Osteocyte (in vitro differentiated cells): ENCODE measurements around the gene EIF4B. TPM values are rescaled to one million over a fixed set of nuclear protein-coding genes. Genes with fewer than 3 reads are reported as not detected.
"Not testable (repeated sequence)": the region's sequence is repeated elsewhere in the genome, so short reads cannot be mapped to it uniquely, and the experiment has no call there.

Experiments
- DNase-seq: peaks from one replicate; pipeline ENCODE4 v3.0.0; 2021; ENCODE audit warnings: mixed read lengths; ENCODE audit not compliant: unreplicated experiment; ENCODE audit errors: extremely low spot score
- H3K27ac Mint-ChIP-seq: one replicate; pipeline ENCODE4 v1.8.0; 2021; ENCODE audit warnings: mild to moderate bottlenecking, mixed read lengths; ENCODE audit not compliant: unreplicated experiment
- H3K27me3 Mint-ChIP-seq: one replicate; pipeline ENCODE4 v1.8.0; 2021; ENCODE audit warnings: mixed read lengths; ENCODE audit not compliant: unreplicated experiment
- H3K36me3 Mint-ChIP-seq: one replicate; pipeline ENCODE4 v1.8.0; 2021; ENCODE audit warnings: mixed read lengths; ENCODE audit not compliant: unreplicated experiment
- H3K4me1 Mint-ChIP-seq: one replicate; pipeline ENCODE4 v1.8.0; 2021; ENCODE audit warnings: mixed read lengths; ENCODE audit not compliant: unreplicated experiment
- H3K4me3 Mint-ChIP-seq: one replicate; pipeline ENCODE4 v1.8.0; 2021; ENCODE audit warnings: mild to moderate bottlenecking, moderate library complexity, mixed read lengths; ENCODE audit not compliant: unreplicated experiment
- H3K9me3 Mint-ChIP-seq: one replicate; pipeline ENCODE4 v1.8.0; 2021; ENCODE audit warnings: mixed read lengths; ENCODE audit not compliant: unreplicated experiment
- CTCF ChIP-seq: fragments of 200-600 bp; sonication (generic); IDR thresholded peaks from 2 replicates; pipeline ENCODE4 v1.5.0; 2021; ENCODE audit warnings: antibody characterized with exemption, mild to moderate bottlenecking, moderate library complexity
- total RNA-seq: library from RNA; stranded (reverse); gene quantifications from 2 replicates; pipeline ENCODE4 v1.2.1, GENCODE V29; 2021

The EIF4B gene
- total RNA-seq, 1 donor from 2014 or later = 516 TPM

GRCh38 chr12:52984136-52984535 lies 22.1 kb upstream of the EIF4B start:
- no peaks in the 10 kb centered on the region for H3K4me1 Mint-ChIP-seq
- no peak for DNase-seq
- no peaks in the 10 kb centered on the region for H3K9me3 Mint-ChIP-seq
- H3K27me3 Mint-ChIP-seq = peaks cover 6% of the 10 kb centered on the region
- no peak for TF ChIP-seq CTCF
- H3K27ac Mint-ChIP-seq = no peak overlapping the region
- no peak overlapping the region for H3K4me3 Mint-ChIP-seq
- no peaks in the 10 kb centered on the region for H3K36me3 Mint-ChIP-seq

GRCh38 chr12:52988898-52989297 lies 17.4 kb upstream of the EIF4B start:
- no peaks in the 10 kb centered on the region for H3K9me3 Mint-ChIP-seq
- H3K27me3 Mint-ChIP-seq = peaks cover 6% of the 10 kb centered on the region
- no peak for TF ChIP-seq CTCF
- no peak for DNase-seq
- no peak overlapping the region for H3K27ac Mint-ChIP-seq
- H3K36me3 Mint-ChIP-seq = no peaks in the 10 kb centered on the region
- no peak overlapping the region for H3K4me3 Mint-ChIP-seq
- peaks cover 2% of the 10 kb centered on the region for H3K4me1 Mint-ChIP-seq

- Mint-ChIP-seq H3K9me3 (no peaks in the 10 kb centered on the region), H3K27ac (no peak overlapping the region), H3K36me3 (no peaks in the 10 kb centered on the region), H3K27me3 (peaks cover 6% of the 10 kb centered on the region), H3K4me1 (peaks cover 2% of the 10 kb centered on the region), H3K4me3 (no peak overlapping the region)
- DNase-seq = no peak
- no peak for TF ChIP-seq CTCF
Observed at GRCh38 chr12:52990206-52990605, 16.1 kb upstream of the EIF4B start.

GRCh38 chr12:52992240-52992639 lies 14.0 kb upstream of the EIF4B start:
- H3K9me3 Mint-ChIP-seq, H3K36me3 Mint-ChIP-seq, DNase-seq, H3K4me3 Mint-ChIP-seq, H3K4me1 Mint-ChIP-seq, H3K27ac Mint-ChIP-seq, H3K27me3 Mint-ChIP-seq: not testable (repeated sequence)

- peaks cover 4% of the 10 kb centered on the region for H3K27me3 Mint-ChIP-seq
- H3K9me3 Mint-ChIP-seq = no peaks in the 10 kb centered on the region
- H3K27ac Mint-ChIP-seq = no peak overlapping the region
- H3K4me1 Mint-ChIP-seq = peaks cover 2% of the 10 kb centered on the region
- no peaks in the 10 kb centered on the region for H3K36me3 Mint-ChIP-seq
- TF ChIP-seq CTCF = no peak
- no peak overlapping the region for H3K4me3 Mint-ChIP-seq
- no peak for DNase-seq
Observed at GRCh38 chr12:52992699-52993557, 13.3 kb upstream of the EIF4B start.
